ENCODE results near the gene CYSRT1.
"Not testable (repeated sequence)": the region's sequence is repeated elsewhere in the genome, so short reads cannot be mapped to it uniquely, and the experiment has no call there.

Gene CYSRT1

GRCh38 chr9:137252555-137253506, 27.9 kb downstream of the CYSRT1 start:
- DNase-seq (ENCODE audit: low read depth in 3 of 3) = no peak

- DNase-seq (ENCODE audit: low read depth in 3 of 3) = no peak
These were observed 29.0 kb downstream of the CYSRT1 start for GRCh38 chr9:137253717-137254623.

GRCh38 chr9:137254624-137255447, 29.9 kb downstream of the CYSRT1 start, which contains the start of gene NELFB:
TSS of gene NELFB (plus strand) at chr9:137255327.
- peak; percentile 86 to 96 (median 96) for DNase-seq (ENCODE audit: low read depth in 3 of 3)

- no peak for DNase-seq (ENCODE audit: low read depth in 3 of 3)
These were observed 30.6 kb downstream of the CYSRT1 start for GRCh38 chr9:137255448-137256114.

- DNase-seq (ENCODE audit: low read depth in 3 of 3) = no peak
These were observed 31.4 kb downstream of the CYSRT1 start for GRCh38 chr9:137256362-137256761.

- no peak for DNase-seq (ENCODE audit: low read depth in 3 of 3)
These were observed 31.9 kb downstream of the CYSRT1 start for GRCh38 chr9:137256856-137257255.

- not testable (repeated sequence) for DNase-seq (ENCODE audit: low read depth in 3 of 3)
These were observed 37.4 kb downstream of the CYSRT1 start for GRCh38 chr9:137262173-137262908.

GRCh38 chr9:137262909-137263285, 37.9 kb downstream of the CYSRT1 start:
- DNase-seq (ENCODE audit: low read depth in 3 of 3) = no peak

- no peak for DNase-seq (ENCODE audit: low read depth in 3 of 3)
These were observed 38.5 kb downstream of the CYSRT1 start for GRCh38 chr9:137263506-137263905.

- no peak for DNase-seq (ENCODE audit: low read depth in 3 of 3)
These were observed 39.1 kb downstream of the CYSRT1 start for GRCh38 chr9:137264067-137264466.

GRCh38 chr9:137265496-137266161, 40.7 kb downstream of the CYSRT1 start:
- DNase-seq (ENCODE audit: low read depth in 3 of 3) = no peak

- DNase-seq (ENCODE audit: low read depth in 3 of 3) = no peak
These were observed 41.2 kb downstream of the CYSRT1 start for GRCh38 chr9:137266162-137266527.

GRCh38 chr9:137266585-137267453, 41.8 kb downstream of the CYSRT1 start:
- DNase-seq (ENCODE audit: low read depth in 3 of 3) = no peak

- no peak for DNase-seq (ENCODE audit: low read depth in 3 of 3)
These were observed 43.0 kb downstream of the CYSRT1 start for GRCh38 chr9:137267933-137268355.

- DNase-seq (ENCODE audit: low read depth in 3 of 3) = no peak
These were observed 43.7 kb downstream of the CYSRT1 start for GRCh38 chr9:137268538-137269201.

- DNase-seq (ENCODE audit: low read depth in 3 of 3) = no peak
These were observed 44.3 kb downstream of the CYSRT1 start for GRCh38 chr9:137269231-137269772.

- DNase-seq (ENCODE audit: low read depth in 3 of 3) = no peak
These were observed 46.1 kb downstream of the CYSRT1 start for GRCh38 chr9:137270929-137271695.

All from stimulated activated CD4-positive, alpha-beta T cell treated with anti-CD3 and anti-CD28 coated beads, TNF-alpha, amount 100 ng/mL, for 48 hours (primary cell).